Stomach (tissue), 9 donors: ENCODE data around the gene PCDHGA10. TPM values are rescaled to one million over a fixed set of nuclear protein-coding genes. Genes with fewer than 3 reads are reported as not detected.
"Not testable (repeated sequence)": the region's sequence is repeated elsewhere in the genome, so short reads cannot be mapped to it uniquely, and the experiment has no call there.

ENCODE experiments used
- DNase-seq, 2 donors: peaks; one replicate each; pipeline versions ENCODE4 v3.0.0 to v3.0.0-alpha.2; 2013 to 2019
- H3K27ac ChIP-seq, 5 donors: fragments of 200-600 bp in 4 of 5; sonication (generic) in 4 of 5; one replicate each; pipeline ENCODE4 v1.5.1; 2013 to 2019; ENCODE audit warnings: mild to moderate bottlenecking in 1 of 5, moderate library complexity in 1 of 5
- H3K27me3 ChIP-seq, 3 donors: fragments of 200-600 bp; sonication (generic); one replicate each; pipeline ENCODE4 v1.5.1; 2017 to 2019; ENCODE audit warnings: mixed run types in 1 of 3
- H3K36me3 ChIP-seq, 4 donors: fragments of 200-600 bp; sonication (generic); 1 replicate in 3 of 4; 2 replicates in 1 of 4; pipeline ENCODE4 v1.5.1; 2016 to 2019
- H3K4me1 ChIP-seq, 4 donors: fragments of 200-600 bp; sonication (generic); one replicate each; pipeline ENCODE4 v1.5.1; 2016 to 2019
- H3K4me3 ChIP-seq, 4 donors: fragments of 200-600 bp; sonication (generic) in 3 of 4; one replicate each; pipeline ENCODE4 v1.5.1; 2016 to 2019; ENCODE audit warnings: mild to moderate bottlenecking in 1 of 4
- H3K9me3 ChIP-seq, 4 donors: fragments of 200-600 bp; sonication (generic); one replicate each; pipeline ENCODE4 v1.5.1; 2016 to 2019
- CTCF ChIP-seq, 7 experiments: fragments of 450-650 bp in 4 of 7; fragments of 200-600 bp in 3 of 7; sonication (generic) in 3 of 7; IDR thresholded peaks; one replicate each; pipeline ENCODE4 v1.5.1; 2016 to 2019; ENCODE audit warnings: antibody characterized with exemption in 7 of 7, control low read depth in 2 of 7, mild to moderate bottlenecking in 1 of 7
- EP300 ChIP-seq: sonication (generic); formaldehyde crosslinking; IDR thresholded peaks from one replicate; pipeline ENCODE4 v1.6.1; 2017; ENCODE audit warnings: antibody characterized with exemption
- POLR2A ChIP-seq, 4 donors: fragments of 450-650 bp; IDR thresholded peaks; one replicate each; pipeline ENCODE4 v1.6.1; 2016; ENCODE audit warnings: antibody characterized with exemption in 4 of 4, control low read depth in 2 of 4, mild to moderate bottlenecking in 1 of 4, moderate library complexity in 1 of 4
- POLR2AphosphoS5 ChIP-seq, 3 donors: sonication (generic); formaldehyde crosslinking; IDR thresholded peaks; one replicate each; pipeline ENCODE4 v1.6.1; 2016; ENCODE audit warnings: antibody characterized with exemption in 3 of 3
- WGBS, 5 donors: extraction: QIAGEN DNeasy Blood & Tissue Kit in 3 of 5; methylation state at CpG; one replicate each; pipeline versions ENCODE4 v1.1.5 to v1.1.7; 2013 to 2018; 5-methylcytosine and 5-hydroxymethylcytosine counted together
- intact Hi-C: fragments of 100-400 bp; cut with DNase I; formaldehyde crosslinking; loops from one replicate; pipeline ENCODE4 v1.15.1; 2023; ENCODE audit warnings: low total_unique reads
- polyA plus RNA-seq, 3 donors: library from polyadenylated mRNA; stranded (reverse); fragments of 200-250 nt; gene quantifications; one replicate each; pipeline ENCODE4 v1.2.3, GENCODE V29; 2013
- total RNA-seq, 5 donors: library from RNA; depleted of rRNA; stranded (reverse); fragments of >200 nt; gene quantifications; one replicate each; pipeline versions ENCODE4 v1.1.0 to v1.2.3, GENCODE V29; 2014 to 2016
- donor health status: healthy with polysubstance abuse.
- donor health status: Bipolar disorder and iron deficiency.
- donor health status: healthy.

PCDHGA10 gene
- total and polyA plus RNA-seq, 8 donors: 0.15 to 7.0 (median 0.89) TPM; not detected in 1

GRCh38 chr5:141427783-141428426 is 15.1 kb downstream of the PCDHGA10 start:
- 35 to 44% (median 42%) methylated on average over 16 to 53 of the region's 53 CpGs for WGBS, 5 donors
- Histone ChIP-seq H3K9me3 (peaks cover 63 to 100% (median 99%) of the 10 kb centered on the region in 4 donors), H3K4me1 (peaks cover 0 to 11% (median 0%) of the 10 kb centered on the region in 4 donors), H3K27me3 (peaks cover 0 to 74% (median 15%) of the 10 kb centered on the region in 3 donors), H3K4me3 (no peak overlapping the region), H3K27ac (no peak overlapping the region), H3K36me3 (peaks cover 0 to 32% (median 8%) of the 10 kb centered on the region in 4 donors)
- TF ChIP-seq CTCF (IDR thresholded peaks at IDR 0.05): no peak
- no peak for TF ChIP-seq POLR2AphosphoS5 (IDR thresholded peaks at IDR 0.05)
- no peak for TF ChIP-seq EP300
- no peak for TF ChIP-seq POLR2A (IDR thresholded peaks at IDR 0.05)
- intact Hi-C loops: no loop called here
- DNase-seq: no peak

- H3K4me3 ChIP-seq: peak within 1 kb of the TSS; percentile 20 to 34 (median 29)
- 10 to 20% (median 13%) methylated on average over 33 of the region's 33 CpGs for WGBS, 5 donors
- no peak for TF ChIP-seq POLR2A (IDR thresholded peaks at IDR 0.05)
- no peak for TF ChIP-seq EP300
- TF ChIP-seq POLR2AphosphoS5 (IDR thresholded peaks at IDR 0.05): no peak
- no peak for TF ChIP-seq CTCF (IDR thresholded peaks at IDR 0.05)
- H3K27ac ChIP-seq: no peak within 1 kb of the TSS
- peak in 1 of 2 donors; percentile 54 for DNase-seq
- peaks cover 0 to 10% (median 0%) of the 10 kb centered on the region in 4 donors for H3K4me1 ChIP-seq
- peaks cover 0 to 71% (median 12%) of the 10 kb centered on the region in 3 donors for H3K27me3 ChIP-seq
- peaks cover 64 to 100% (median 97%) of the 10 kb centered on the region in 4 donors for H3K9me3 ChIP-seq
- H3K36me3 ChIP-seq: peaks cover 0 to 24% (median 8%) of the 10 kb centered on the region in 4 donors
- intact Hi-C loops: no loop called here
Observed at GRCh38 chr5:141430332-141431113, 17.7 kb downstream of the PCDHGA10 start, which contains the start of gene PCDHGA12. TSS of gene PCDHGA12 (plus strand) at chr5:141430507. CDS start at chr5:141430760, 253 bp downstream.

- peaks cover 58 to 100% (median 94%) of the 10 kb centered on the region in 4 donors for H3K9me3 ChIP-seq
- H3K4me3 ChIP-seq: peak overlapping the region; percentile 20 to 34 (median 29)
- WGBS, 5 donors: 18 to 26% (median 20%) methylated on average over 12 to 37 of the region's 37 CpGs
- DNase-seq: peak in 1 of 2 donors; percentile 13
- peaks cover 0 to 10% (median 0%) of the 10 kb centered on the region in 4 donors for H3K4me1 ChIP-seq
- intact Hi-C loops: no loop called here
- H3K36me3 ChIP-seq: peaks cover 0 to 16% (median 6%) of the 10 kb centered on the region in 4 donors
- H3K27me3 ChIP-seq: peaks cover 0 to 64% (median 12%) of the 10 kb centered on the region in 3 donors
- TF ChIP-seq EP300 (no peak), CTCF (IDR thresholded peaks at IDR 0.05) (no peak), POLR2A (IDR thresholded peaks at IDR 0.05) (no peak), POLR2AphosphoS5 (IDR thresholded peaks at IDR 0.05) (no peak)
- no peak overlapping the region for H3K27ac ChIP-seq
Observed at GRCh38 chr5:141431286-141431685, 18.5 kb downstream of the PCDHGA10 start.

- 23 to 33% (median 30%) methylated on average over 8 to 38 of the region's 38 CpGs for WGBS, 5 donors
Observed at GRCh38 chr5:141432308-141432707, 19.5 kb downstream of the PCDHGA10 start.

GRCh38 chr5:141432726-141433125 is 19.9 kb downstream of the PCDHGA10 start:
- H3K9me3 ChIP-seq: peaks cover 44 to 99% (median 87%) of the 10 kb centered on the region in 4 donors
- DNase-seq, H3K4me3 ChIP-seq, intact Hi-C loops, H3K27ac ChIP-seq: not testable (repeated sequence)
- H3K36me3 ChIP-seq: peaks cover 0 to 13% (median 4%) of the 10 kb centered on the region in 4 donors
- peaks cover 0 to 52% (median 12%) of the 10 kb centered on the region in 3 donors for H3K27me3 ChIP-seq
- WGBS, 5 donors: 16 to 31% (median 24%) methylated on average over 22 to 29 of the region's 29 CpGs
- H3K4me1 ChIP-seq: peaks cover 0 to 10% (median 0%) of the 10 kb centered on the region in 4 donors

More at GRCh38 chr5:141432308-141432707, 19.5 kb downstream of the PCDHGA10 start:
- H3K27ac ChIP-seq, H3K4me3 ChIP-seq, DNase-seq, intact Hi-C loops: not testable (repeated sequence)
- Histone ChIP-seq H3K36me3 (peaks cover 0 to 14% (median 4%) of the 10 kb centered on the region in 4 donors), H3K27me3 (peaks cover 0 to 56% (median 12%) of the 10 kb centered on the region in 3 donors), H3K9me3 (peaks cover 48 to 99% (median 89%) of the 10 kb centered on the region in 4 donors), H3K4me1 (peaks cover 0 to 10% (median 0%) of the 10 kb centered on the region in 4 donors)
